Stimulated activated CD4-positive, alpha-beta T cell treated with anti-CD3 and anti-CD28 coated beads, TNF-alpha, amount 100 ng/mL, for 48 hours (primary cell): ENCODE results near the gene ATP11A.

Experiments
- DNase-seq, 3 donors: peaks; one replicate each; pipeline ENCODE4 v3.0.0-alpha.2; 2020; ENCODE audit warnings: low read depth in 3 of 3

The ATP11A gene

DNA sequence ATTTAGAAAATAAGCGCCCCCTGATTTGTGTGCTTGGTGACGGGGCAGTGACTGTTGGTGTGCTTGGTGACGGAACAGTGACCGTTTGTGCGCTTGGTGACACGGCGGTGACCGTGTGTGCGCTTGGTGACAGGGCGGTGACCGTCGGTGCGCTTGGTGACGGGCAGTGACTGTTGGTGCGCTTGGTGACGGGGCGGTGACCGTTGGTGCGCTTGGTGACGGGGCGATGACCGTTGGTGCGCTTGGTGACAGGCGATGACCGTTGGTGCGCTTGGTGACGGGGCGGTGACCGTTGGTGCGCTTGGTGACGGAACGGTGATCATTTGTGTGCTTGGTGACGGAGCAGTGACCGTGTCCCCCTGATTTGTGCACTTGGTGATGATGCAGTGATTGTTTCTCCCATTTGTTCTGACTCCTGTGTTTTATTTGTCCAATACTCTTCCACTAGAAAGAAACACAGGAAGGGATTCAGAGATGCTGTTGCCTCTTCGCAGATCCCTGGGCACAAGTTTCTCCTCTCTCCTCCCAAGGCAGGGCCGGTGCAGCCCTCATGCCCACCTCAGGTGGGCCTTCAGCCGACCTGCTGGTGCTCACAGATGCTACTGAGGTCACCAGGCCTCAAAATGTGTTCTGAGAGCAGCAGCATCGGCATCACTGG is 128.3 kb downstream of the ATP11A start:
- DNase-seq: no peak

DNA sequence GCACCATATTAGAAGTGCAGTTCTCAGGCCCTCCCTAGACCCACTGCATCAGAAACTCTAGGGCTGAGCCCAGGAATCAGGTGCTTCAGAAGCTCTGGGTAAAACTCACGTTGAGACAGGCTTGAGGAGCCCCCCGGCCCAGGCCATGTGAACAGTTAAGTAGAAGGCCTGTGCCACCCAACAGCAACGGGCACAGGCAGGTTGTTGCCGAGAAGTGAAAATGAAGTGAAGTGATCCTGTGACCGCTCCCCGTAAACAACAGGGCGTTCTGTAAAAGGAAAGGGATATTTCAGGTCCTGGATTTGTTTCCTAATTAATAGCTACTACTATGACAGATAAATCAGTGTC is 128.8 kb downstream of the ATP11A start:
- no peak for DNase-seq

DNA sequence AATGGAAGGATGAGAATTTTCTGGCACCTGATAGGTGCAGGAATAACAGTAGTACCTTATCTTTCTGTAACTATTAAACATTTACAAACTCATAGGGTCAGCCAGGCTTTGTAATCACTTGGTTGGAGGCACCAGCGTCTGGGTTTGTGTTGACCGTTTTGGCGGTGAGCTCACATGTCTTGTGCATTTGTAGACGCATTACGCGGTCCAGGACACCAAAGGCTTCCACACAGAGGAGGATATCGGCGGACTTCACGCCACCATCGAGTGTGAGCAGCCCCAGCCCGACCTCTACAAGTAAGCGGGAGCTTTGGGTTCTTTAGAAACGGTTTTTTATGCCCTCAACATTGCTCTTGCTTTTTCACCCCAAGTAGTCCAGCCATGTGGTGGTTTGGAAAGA is 129.3 kb downstream of the ATP11A start:
- DNase-seq: no peak

DNA sequence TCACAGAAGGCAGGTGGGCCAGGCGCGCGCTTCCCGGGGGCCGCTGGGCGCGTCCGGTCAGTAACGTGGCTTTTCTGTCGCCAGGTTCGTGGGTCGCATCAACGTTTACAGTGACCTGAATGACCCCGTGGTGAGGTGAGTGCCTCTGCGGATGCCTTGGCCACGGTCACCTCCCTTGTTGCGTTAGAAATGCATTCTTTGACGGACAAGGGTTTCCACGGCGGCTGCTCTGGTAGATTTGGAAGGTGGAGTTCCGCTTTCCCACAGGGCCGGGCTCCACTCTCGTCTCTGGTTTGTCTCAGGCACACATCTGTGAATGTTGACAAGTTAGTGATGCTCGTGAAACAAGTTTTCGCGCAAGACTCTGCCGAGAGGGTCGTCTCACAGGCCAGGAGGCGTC is 130.0 kb downstream of the ATP11A start:
- DNase-seq: no peak

DNA sequence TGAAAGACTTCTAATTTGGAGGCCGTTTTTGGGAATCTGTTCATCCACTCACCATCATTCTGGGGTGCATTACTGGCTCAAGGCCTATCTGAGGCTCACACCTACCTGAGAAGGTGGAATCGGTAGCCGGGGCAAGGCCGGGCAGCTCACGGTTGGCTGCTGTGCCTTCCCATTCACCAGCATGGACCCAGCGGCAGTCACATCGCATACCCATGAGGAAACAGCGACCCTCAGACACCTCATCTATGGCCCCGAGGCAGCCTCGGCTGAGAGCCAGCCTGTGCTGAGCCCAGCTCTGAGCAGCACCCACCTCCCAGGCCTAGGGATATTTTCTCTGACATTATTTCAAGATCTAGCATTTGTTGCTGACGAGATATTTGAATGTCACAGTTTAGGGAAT is 130.5 kb downstream of the ATP11A start:
- DNase-seq: no peak

DNA sequence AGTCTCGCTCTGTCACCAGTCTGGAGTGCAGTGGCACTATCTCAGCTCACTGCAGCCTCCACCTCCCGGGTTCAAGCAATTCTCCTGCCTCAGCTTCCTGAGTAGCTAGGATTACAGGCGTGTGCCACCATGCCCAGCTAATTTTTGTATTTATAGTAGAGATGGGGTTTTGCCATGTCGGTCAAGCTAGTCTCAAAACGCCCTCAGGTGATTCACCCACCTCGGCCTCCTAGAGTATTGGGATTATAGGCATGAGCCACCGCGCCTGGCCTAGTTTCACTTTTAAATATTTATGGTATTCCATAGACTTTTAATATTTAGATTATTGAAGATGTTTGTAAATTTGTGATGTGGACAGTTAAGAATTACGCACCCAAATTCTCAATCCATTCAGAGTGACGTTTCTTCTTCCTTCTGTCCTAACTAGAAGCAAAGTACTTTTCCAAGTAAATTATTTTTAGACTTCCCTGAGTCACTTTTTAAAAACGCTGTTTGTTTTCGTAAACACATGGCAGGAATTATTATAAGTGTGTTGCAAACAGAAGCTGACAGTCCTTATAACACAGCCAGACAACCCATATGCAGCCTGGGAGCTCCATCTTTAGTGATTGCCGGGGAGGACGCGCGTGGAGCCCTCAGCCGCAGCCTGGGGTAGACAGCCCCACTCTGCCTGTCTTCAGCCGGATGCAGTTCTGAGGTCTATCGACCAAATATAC is 131.7 kb downstream of the ATP11A start:
- no peak for DNase-seq

DNA sequence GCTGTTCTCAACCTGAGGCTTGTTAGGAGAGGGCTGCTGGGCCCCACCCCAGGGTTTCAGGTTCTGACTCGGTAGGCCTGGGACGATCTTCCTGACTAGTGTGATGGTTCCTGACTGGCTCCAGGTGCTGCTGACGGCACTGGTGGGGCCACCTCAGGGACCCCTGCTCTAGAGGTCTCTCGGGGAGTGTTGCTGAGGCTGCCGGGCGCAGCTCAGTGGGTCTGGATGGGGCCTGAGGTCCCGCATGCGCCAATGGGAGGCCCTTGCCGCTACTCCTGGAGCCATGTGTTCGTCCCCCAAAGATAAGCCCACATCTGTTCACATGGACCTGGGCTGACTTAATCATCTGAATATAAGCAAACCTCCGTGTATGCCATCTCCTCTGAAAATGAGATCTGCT is 133.0 kb downstream of the ATP11A start:
- no peak for DNase-seq

DNA sequence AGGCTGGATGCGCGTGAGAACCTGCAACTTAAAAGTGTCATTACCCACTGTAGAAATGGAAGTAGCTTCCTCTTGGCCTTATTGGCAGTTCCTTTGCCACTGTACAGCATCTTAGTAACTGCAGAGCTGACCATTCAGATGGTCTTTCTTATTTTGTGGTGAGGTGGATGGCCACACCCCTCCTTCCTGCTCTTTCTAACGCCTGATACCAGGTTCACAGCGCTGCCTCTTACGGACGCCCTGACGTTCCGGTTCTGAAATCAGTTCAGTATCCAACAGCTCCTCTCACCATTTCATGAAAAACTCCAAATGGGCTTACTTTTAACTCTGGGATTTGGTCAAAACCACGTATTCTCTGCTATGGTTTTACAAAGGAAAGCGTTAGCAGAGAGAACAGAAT is 134.6 kb downstream of the ATP11A start:
- no peak for DNase-seq

DNA sequence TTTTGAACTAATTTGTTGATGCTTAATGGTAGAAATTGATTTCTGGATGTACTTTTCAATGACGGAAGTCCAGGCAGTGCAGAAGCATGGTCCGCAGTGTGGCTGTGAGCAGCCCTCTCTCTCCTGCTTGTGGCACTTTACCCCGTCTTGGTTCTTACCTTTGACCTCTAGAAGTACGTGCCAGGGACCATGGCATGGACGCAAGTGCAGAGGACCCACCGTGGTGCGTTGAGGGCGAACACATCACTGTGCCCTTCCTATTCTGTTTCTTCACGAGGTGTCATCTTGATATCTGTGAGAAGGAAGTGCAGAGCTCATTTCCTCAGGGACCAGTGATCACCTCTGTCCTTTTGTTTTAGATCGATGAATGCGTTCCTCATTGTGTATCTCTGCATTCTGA is 135.2 kb downstream of the ATP11A start:
- no peak for DNase-seq

DNA sequence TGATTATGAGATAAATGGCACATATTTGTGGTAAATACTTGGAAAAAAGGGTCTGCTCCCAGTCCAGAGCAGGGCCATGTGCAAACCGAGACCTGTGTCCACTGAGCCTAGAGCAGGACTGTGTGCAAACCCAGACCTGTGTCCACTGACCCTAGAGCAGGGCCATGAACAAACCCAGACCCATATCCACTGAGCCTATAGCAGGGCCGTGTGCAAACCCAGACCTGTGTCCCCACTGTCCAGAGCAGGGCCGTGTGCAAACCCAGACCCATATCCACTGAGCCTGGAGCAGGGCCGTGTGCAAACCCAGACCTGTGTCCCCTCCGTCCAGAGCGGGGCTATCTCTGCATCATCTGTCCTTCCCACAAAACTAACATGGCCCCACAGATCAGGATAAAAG is 136.0 kb downstream of the ATP11A start:
- no peak for DNase-seq

DNA sequence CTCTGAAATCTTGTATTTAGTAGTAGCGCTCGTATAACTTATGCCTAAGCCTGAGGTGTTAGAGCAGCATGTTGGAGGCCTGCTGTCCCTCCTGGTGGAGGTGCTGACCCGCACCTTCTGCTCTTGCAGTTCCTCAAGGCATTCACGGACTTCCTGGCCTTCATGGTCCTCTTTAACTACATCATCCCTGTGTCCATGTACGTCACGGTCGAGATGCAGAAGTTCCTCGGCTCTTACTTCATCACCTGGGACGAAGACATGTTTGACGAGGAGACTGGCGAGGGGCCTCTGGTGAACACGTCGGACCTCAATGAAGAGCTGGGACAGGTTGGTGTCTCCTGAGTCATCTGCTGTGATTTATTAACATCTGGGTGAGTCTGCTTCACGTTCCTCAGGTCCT is 136.7 kb downstream of the ATP11A start:
- DNase-seq: no peak

DNA sequence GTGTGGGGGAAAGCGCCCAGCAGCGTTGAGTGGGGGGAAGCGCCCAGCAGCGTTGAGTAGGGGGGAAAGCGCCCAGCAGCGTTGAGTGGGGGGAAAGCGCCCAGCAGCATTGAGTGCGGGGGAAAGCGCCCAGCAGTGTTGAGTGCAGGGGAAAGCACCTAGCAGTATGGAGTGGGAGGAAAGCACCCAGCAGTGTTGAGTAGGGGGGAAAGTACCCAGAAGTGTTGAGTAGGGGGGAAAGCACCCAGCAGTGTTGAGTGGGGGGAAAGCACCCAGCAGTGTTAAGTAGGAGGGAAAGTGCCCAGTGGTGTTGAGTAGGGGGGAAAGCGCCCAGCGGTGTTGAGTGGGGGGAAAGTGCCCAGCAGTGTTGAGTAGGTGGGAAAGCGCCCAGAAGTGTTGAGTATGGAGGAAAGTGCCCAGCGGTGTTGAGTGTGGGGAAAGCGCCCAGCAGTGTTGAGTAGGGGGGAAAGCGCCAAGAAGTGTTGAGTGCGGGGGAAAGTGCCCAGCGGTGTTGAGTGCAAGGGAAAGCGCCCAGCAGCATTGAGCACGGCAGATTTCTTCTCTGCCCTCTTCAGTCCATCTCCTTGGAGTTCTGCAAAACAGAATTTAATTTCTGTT is 138.4 kb downstream of the ATP11A start:
- no peak for DNase-seq

DNA sequence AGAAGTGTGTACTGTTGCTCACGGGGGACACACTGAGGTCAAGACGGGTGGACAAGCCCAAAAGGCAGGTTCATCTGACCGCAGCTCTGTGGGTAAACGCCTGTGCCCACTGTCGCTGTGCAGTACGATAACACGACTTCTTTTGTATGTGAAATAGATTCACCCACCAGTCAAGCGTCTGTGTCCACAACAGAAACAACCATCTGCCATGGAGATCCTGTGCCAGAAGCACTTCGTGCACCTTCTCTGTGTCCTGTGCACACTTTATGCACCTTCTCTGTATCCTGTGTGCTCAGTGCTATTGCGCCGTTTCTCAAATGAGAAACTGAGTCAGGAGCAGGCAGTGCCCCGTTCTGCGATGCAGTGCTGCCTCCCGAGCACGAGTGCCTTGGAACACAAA is 138.9 kb downstream of the ATP11A start:
- no peak for DNase-seq

DNA sequence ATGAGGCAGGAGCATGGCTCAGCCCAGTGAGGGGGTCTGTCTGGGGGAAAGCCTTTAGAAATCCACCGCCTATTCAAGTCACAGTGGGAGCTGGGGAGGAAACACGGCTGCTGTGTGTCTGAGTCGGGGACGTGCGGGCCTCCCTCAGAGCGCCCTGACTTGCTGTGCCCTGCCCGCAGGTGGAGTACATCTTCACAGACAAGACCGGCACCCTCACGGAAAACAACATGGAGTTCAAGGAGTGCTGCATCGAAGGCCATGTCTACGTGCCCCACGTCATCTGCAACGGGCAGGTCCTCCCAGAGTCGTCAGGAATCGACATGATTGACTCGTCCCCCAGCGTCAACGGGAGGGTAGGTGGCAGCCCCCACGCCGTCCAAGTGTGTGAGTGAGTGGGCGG is 141.4 kb downstream of the ATP11A start:
- no peak for DNase-seq

DNA sequence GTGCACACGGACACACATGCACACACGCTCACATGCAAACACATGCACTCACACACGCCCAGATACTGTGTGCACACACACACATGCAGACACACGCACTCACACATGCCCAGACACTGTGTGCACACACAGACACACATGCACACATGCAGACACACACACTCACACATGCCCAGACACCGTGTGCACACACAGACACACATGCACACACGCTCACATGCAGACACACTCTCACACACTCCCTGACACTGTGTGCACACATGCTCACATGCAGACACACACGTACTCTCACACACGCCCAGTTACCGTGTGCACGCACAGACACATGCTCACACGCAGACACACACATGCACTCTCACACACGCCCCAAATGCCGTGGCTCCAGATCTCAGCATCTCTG is 142.0 kb downstream of the ATP11A start:
- no peak for DNase-seq

DNA sequence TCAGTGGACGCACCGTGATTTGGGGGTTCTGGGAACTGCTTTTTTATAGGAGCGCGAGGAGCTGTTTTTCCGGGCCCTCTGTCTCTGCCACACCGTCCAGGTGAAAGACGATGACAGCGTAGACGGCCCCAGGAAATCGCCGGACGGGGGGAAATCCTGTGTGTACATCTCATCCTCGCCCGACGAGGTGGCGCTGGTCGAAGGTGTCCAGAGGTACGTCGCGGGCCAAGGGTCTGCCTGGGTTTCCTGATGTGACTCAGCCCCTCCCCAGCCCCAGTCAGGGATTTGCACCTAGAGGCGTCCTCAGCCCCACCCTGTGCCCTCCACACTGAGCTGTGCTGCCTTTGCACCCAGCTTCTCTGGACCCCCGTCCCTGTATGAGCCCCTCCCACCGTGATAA is 143.0 kb downstream of the ATP11A start:
- DNase-seq: no peak

DNA sequence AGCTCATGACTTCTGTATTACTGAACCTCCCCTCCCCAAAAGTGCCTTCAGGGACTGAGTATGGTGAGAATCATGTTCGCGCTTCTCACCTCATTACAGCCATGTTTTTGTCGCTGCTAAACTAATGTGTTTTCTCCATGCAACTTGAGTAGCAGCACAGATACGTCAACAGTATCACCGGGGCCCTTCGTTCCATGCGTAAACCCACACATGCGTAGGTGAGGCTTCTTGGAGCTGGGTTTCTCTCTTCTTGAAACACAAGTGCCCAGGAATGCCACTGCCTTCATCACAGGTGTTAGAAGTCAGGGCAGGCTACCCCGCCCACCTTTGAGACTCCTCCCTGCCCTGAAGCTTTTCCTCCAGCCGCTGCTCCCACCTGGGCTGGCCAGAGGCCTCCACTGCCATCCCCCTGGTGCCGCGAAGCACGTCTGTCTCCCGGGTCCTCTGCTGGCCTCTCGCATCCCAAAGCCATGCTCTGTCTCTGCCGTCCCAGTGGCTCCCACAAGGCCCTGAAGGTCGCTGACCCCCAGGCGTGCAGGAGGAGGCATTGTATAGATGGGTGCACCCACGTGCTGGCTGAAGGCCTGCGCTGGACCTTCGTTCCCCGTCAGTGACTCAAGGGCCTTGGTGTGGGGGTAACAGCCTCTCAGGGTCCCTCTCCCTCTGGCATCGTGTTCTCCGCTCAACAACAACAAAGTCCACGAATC is 143.9 kb downstream of the ATP11A start:
- no peak for DNase-seq

DNA sequence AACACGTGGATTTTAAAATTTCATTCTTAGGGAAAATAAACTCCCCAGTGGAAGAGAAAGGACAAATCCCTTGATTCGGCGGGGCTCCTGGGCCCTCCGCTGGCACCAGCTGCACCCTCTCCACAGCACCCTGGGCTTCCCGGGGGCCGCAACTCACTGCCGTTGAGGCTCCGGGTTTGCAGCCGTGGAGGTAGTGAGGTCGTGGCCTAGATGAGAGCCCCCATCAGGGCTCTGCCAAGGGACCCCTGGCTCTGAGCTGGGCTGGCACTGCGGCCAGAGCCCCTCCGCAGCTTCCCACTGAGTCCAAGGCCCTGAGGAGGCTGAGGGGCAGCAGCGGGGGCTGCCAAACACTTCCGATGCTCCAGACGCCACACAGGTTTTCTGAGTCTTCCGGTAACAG is 145.5 kb downstream of the ATP11A start:
- no peak for DNase-seq

DNA sequence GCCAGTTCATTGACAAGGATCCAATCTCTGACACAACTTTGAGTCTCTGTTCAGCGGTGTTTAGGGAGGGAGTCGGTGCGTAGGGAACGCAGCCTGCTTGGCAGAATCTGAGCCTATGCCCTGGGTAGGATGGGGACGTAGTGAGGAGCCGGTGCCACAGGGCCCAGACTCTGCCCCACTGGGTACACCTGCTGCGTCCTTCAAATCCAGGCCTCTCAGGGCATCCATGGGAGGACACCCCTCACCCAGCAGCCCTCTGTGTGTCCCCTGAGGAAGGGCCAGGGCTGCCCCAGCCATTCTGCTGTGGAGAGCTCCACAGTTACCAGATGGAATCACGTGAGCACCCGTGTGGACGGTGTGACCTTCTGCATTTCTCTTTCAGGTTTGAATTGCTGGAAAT is 146.0 kb downstream of the ATP11A start:
- DNase-seq: no peak

DNA sequence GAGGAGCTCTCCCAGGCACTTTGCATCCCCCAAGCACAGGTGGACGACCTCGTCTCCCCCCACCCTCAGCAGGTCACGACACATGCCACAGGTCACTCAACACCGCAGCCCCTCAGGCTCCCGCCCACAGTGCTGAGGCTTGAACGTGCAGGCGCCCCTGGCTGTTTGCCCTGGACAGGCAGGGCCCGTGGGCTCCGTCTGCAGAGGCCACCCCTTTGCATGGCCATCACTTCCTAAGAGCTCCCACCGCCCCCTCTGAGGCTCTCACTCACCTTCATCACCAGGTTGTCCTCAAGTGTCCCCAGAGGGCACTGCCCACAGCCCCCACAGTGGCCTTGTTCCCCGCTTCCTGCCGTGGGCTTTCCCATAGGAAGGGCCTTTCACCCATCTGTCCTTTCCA is 147.1 kb downstream of the ATP11A start:
- no peak for DNase-seq

DNA sequence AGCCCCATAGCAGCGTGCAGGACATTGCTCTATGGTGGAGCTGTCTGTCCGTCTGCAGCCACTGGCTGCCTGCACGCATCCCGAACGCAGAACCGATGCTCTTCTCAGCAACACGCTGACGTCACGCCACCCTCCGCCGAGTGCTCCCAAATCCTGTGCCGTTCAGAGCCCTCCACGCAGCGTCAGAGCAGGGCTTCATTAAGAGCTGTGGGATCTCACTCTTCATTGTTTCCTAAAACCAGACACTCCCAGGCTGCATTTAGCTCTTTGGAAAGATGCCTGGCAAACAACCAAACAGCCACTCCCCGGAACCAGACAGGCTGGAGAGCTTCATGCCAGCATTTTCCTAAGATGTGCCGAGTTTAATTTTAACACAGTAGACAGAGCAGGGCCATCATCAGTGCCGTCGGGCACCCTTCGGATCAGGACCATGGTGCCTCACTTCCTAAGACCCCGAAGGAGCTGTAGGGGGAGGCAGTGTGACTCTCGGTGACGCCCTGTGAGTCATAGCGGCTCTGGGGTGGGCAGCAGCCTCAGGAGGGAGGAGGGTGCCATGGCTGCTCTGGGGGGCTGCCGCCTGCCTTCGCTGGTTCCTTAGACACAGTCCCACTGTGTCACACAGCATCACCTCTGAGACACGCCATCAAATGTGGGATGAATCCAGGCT is 147.7 kb downstream of the ATP11A start:
- no peak for DNase-seq
